HFFc6 (cell line): ENCODE data around the gene THUMPD2. TPM values are rescaled to one million over a fixed set of nuclear protein-coding genes. Genes with fewer than 3 reads are reported as not detected.

ENCODE experiments used
- DNase-seq: peaks from one replicate; pipeline ENCODE4 v3.0.0-alpha.2; 2018
- H3K27ac Mint-ChIP-seq: 2 replicates; pipeline ENCODE4 v1.8.0; 2020; ENCODE audit warnings: mild to moderate bottlenecking, mixed read lengths
- H3K27me3 Mint-ChIP-seq: 2 replicates; pipeline ENCODE4 v1.8.0; 2021; ENCODE audit warnings: mild to moderate bottlenecking, moderate library complexity, mixed read lengths; ENCODE audit not compliant: insufficient read depth
- H3K36me3 Mint-ChIP-seq: 2 replicates; pipeline ENCODE4 v1.8.0; 2021; ENCODE audit warnings: low read depth, mixed read lengths
- H3K4me1 Mint-ChIP-seq: 2 replicates; pipeline ENCODE4 v1.8.0; 2020; ENCODE audit warnings: low read depth, mixed read lengths
- H3K4me3 Mint-ChIP-seq: 2 replicates; pipeline ENCODE4 v1.8.0; 2020; ENCODE audit warnings: mild to moderate bottlenecking, moderate library complexity, mixed read lengths
- H3K9me3 Mint-ChIP-seq: 2 replicates; pipeline ENCODE4 v1.8.0; 2020; ENCODE audit warnings: mild to moderate bottlenecking, mixed read lengths
- total RNA-seq, 6 experiments: library from RNA; stranded (reverse); fragmentation: NEBNext Ultra II Directional; extraction: Animal tissue kit (Norgen Biotek cat#: 25700); gene quantifications; 2 replicates in 1 of 6; 3 replicates in 5 of 6; pipeline ENCODE4 v1.2.3, GENCODE V29; 2021
- TF ChIP-seq, protein P1 (sequence below): fragments of 200-600 bp; sonication (generic); IDR thresholded peaks from 2 replicates; pipeline ENCODE4 v1.5.0; 2021; ENCODE audit warnings: antibody characterized with exemption, mild to moderate bottlenecking

The THUMPD2 gene
- total RNA-seq, 6 experiments from 2014 or later = 5.2 to 7.1 (median 6.1) TPM

DNA sequence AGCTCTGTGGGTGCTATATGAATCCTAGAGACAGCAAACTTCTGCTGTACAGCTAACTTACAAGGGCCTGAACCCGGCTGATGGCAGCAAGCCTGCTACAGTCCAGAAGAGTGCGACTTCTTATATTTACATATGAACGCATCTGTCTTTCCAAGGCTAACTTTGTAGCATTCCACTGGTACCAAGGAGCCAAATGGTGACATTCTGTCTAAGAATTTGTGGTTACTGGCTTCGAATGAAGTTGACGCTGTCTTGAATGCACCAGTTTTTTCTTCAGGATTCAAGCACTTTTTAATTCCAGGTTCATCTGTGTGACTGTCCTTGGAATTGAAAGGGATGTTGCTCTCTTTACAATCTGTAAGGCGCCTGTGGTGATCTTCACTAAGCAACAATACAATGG is 42.4 kb downstream of the THUMPD2 start:
- peak overlapping the region; percentile 75 for H3K27ac Mint-ChIP-seq

DNA sequence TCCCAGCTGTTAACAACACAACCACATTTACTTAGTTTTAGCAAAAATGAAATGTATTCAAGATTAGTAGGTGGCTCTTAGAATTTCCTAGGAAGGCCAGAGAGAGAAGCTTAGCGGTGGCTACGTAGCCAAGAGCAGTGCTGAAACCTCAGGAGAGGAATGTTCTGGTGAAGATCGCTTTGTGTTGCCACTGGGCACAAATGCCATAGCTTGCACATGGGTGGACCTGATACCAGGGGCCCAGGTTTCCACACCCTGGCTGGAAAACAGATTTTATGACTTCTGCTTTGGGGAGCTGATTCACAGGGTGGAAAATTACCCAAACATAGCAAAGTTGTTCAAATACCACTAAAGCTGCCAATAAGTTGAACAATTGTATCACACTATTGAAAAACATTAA is 43.4 kb downstream of the THUMPD2 start:
- Mint-ChIP-seq H3K4me3 (peak overlapping the region; percentile 70), H3K9me3 (no peaks in the 10 kb centered on the region), H3K27ac (peak overlapping the region; percentile 75; the same call in 1 of the 2 replicates), H3K4me1 (peaks cover 87% of the 10 kb centered on the region), H3K27me3 (no peaks in the 10 kb centered on the region), H3K36me3 (peaks cover 54% of the 10 kb centered on the region)
- TF ChIP-seq, protein P1, sequence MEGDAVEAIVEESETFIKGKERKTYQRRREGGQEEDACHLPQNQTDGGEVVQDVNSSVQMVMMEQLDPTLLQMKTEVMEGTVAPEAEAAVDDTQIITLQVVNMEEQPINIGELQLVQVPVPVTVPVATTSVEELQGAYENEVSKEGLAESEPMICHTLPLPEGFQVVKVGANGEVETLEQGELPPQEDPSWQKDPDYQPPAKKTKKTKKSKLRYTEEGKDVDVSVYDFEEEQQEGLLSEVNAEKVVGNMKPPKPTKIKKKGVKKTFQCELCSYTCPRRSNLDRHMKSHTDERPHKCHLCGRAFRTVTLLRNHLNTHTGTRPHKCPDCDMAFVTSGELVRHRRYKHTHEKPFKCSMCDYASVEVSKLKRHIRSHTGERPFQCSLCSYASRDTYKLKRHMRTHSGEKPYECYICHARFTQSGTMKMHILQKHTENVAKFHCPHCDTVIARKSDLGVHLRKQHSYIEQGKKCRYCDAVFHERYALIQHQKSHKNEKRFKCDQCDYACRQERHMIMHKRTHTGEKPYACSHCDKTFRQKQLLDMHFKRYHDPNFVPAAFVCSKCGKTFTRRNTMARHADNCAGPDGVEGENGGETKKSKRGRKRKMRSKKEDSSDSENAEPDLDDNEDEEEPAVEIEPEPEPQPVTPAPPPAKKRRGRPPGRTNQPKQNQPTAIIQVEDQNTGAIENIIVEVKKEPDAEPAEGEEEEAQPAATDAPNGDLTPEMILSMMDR = no peak
- no peak for DNase-seq

More for the DNA sequence above, 42.4 kb downstream of the THUMPD2 start:
- peaks cover 84% of the 10 kb centered on the region for H3K4me1 Mint-ChIP-seq
- TF ChIP-seq, protein P1 = no peak
- H3K27me3 Mint-ChIP-seq = no peaks in the 10 kb centered on the region
- H3K36me3 Mint-ChIP-seq = peaks cover 49% of the 10 kb centered on the region
- H3K9me3 Mint-ChIP-seq = no peaks in the 10 kb centered on the region
- peak; percentile 93 for DNase-seq
- peak overlapping the region; percentile 70 for H3K4me3 Mint-ChIP-seq

DNA sequence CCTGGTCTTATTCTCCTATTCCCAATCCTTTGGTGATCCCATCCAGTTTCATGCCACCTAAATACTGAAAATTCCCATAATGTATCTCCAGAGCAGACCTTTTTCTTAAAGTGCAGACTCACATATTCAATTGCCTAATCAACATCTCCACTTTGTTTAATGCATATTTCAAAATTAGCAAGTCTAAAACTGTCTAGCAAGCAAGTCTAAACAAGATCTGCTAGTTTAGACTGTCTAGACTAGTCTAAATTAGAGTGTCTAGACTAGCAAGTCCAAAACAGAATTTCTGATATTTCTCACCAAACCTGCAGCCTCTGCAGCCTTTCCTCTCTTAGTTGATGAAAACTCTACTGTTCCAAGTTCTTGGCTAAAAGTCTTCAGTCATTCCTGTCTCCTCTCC is 44.6 kb downstream of the THUMPD2 start:
- H3K9me3 Mint-ChIP-seq = no peaks in the 10 kb centered on the region
- H3K27me3 Mint-ChIP-seq = no peaks in the 10 kb centered on the region
- peaks cover 52% of the 10 kb centered on the region for H3K36me3 Mint-ChIP-seq
- TF ChIP-seq, protein P1 = no peak
- H3K4me1 Mint-ChIP-seq = peaks cover 91% of the 10 kb centered on the region
- no peak overlapping the region for H3K27ac Mint-ChIP-seq
- no peak for DNase-seq
- H3K4me3 Mint-ChIP-seq = peak overlapping the region; percentile 5; the same call in 1 of the 2 replicates

DNA sequence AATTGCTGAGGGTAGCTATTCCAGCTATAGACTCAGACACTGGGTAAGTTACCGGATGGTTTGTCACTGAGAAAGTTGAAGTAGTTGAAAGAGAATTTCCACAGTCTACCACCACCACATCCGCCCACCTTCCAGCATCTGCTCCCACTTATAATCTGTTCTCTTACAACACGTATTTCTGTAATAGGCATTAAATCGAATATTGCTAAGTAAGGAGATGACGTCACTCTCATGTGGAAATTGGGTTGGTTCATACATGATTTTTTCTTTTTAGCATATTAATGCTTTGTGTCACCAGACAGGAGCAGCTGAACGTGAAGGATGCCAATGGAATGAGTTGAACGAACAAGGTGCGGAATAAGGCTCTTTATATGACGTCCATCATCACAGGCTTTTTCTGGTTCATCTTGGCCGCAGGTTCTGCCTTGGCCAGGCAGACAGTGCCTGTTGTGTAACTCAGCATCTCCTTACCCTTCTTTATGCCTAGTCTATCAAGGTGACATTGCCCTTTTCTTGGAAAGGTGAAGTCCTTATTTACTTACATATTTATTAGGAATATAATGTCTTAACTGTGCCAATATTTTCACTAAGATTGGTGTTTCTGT is 45.9 kb downstream of the THUMPD2 start:
- no peak for DNase-seq
- TF ChIP-seq, protein P1 = no peak
- no peaks in the 10 kb centered on the region for H3K27me3 Mint-ChIP-seq
- peaks cover 94% of the 10 kb centered on the region for H3K4me1 Mint-ChIP-seq
- peaks cover 48% of the 10 kb centered on the region for H3K36me3 Mint-ChIP-seq
- H3K4me3 Mint-ChIP-seq = no peak overlapping the region
- H3K27ac Mint-ChIP-seq = no peak overlapping the region
- no peaks in the 10 kb centered on the region for H3K9me3 Mint-ChIP-seq

DNA sequence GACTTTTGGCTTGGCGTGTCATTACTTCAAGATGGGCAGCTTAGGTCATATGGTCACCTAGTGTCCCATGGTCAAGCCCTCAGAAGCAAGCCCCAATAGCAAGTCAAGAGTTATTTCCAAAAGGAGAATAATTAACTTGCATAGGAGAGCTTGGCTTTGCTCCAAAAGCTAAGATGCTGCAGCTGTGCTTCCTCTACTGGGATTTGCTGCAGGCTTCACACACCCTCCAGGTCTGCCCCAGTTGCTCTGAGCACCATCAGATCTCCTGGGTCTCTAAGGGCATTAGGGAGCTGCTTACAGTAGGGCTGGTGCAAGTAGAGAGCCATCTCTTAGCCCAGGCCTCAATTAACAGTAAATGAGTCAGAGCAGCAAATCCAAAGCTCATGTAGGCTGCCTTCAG is 46.6 kb downstream of the THUMPD2 start:
- TF ChIP-seq, protein P1 = no peak
- H3K4me1 Mint-ChIP-seq = peaks cover 92% of the 10 kb centered on the region
- peaks cover 47% of the 10 kb centered on the region for H3K36me3 Mint-ChIP-seq
- no peak overlapping the region for H3K27ac Mint-ChIP-seq
- H3K4me3 Mint-ChIP-seq = no peak overlapping the region
- H3K9me3 Mint-ChIP-seq = no peaks in the 10 kb centered on the region
- no peaks in the 10 kb centered on the region for H3K27me3 Mint-ChIP-seq
- DNase-seq = no peak
